Dedifferentiated amniotic fluid mesenchymal stem cell (primary cell): Measurements from ENCODE around the gene RIMBP2.
"Not testable (repeated sequence)": the region's sequence is repeated elsewhere in the genome, so short reads cannot be mapped to it uniquely, and the experiment has no call there.

Source experiments
- DNase-seq: peaks from one replicate; pipeline ENCODE4 v3.0.0-alpha.2; 2016; ENCODE audit errors: extremely low spot score

The RIMBP2 gene

GRCh38 chr12:130602251-130602650 is 113.8 kb downstream of the RIMBP2 start:
- DNase-seq: no peak

GRCh38 chr12:130601327-130601726 is 114.8 kb downstream of the RIMBP2 start:
- no peak for DNase-seq

- DNase-seq: no peak
Observed at GRCh38 chr12:130596241-130596640, 119.9 kb downstream of the RIMBP2 start.

GRCh38 chr12:130595566-130595965 is 120.5 kb downstream of the RIMBP2 start:
- DNase-seq: no peak

GRCh38 chr12:130593056-130593455 is 123.0 kb downstream of the RIMBP2 start:
- no peak for DNase-seq

GRCh38 chr12:130592641-130593040 is 123.5 kb downstream of the RIMBP2 start:
- DNase-seq: no peak

GRCh38 chr12:130591736-130592135 is 124.4 kb downstream of the RIMBP2 start:
- no peak for DNase-seq

GRCh38 chr12:130590685-130591084 is 125.4 kb downstream of the RIMBP2 start:
- DNase-seq: no peak

GRCh38 chr12:130589540-130590317 is 126.4 kb downstream of the RIMBP2 start:
- no peak for DNase-seq

- DNase-seq: no peak
Observed at GRCh38 chr12:130588696-130589539, 127.2 kb downstream of the RIMBP2 start.

GRCh38 chr12:130587966-130588365 is 128.1 kb downstream of the RIMBP2 start:
- DNase-seq: no peak

GRCh38 chr12:130584475-130584874 is 131.6 kb downstream of the RIMBP2 start:
- DNase-seq: not testable (repeated sequence)

GRCh38 chr12:130583800-130584199 is 132.3 kb downstream of the RIMBP2 start:
- no peak for DNase-seq

- DNase-seq: no peak
Observed at GRCh38 chr12:130583317-130583716, 132.8 kb downstream of the RIMBP2 start.

- no peak for DNase-seq
Observed at GRCh38 chr12:130582286-130582685, 133.8 kb downstream of the RIMBP2 start.

GRCh38 chr12:130581782-130582181 is 134.3 kb downstream of the RIMBP2 start:
- DNase-seq: no peak

- no peak for DNase-seq
Observed at GRCh38 chr12:130579231-130579630, 136.9 kb downstream of the RIMBP2 start.

- DNase-seq: no peak
Observed at GRCh38 chr12:130577351-130577750, 138.7 kb downstream of the RIMBP2 start.

- DNase-seq: no peak
Observed at GRCh38 chr12:130576371-130576816, 139.7 kb downstream of the RIMBP2 start.

- no peak for DNase-seq
Observed at GRCh38 chr12:130574402-130574801, 141.7 kb downstream of the RIMBP2 start.

GRCh38 chr12:130573766-130574165 is 142.3 kb downstream of the RIMBP2 start:
- DNase-seq: no peak

GRCh38 chr12:130573235-130573634 is 142.9 kb downstream of the RIMBP2 start:
- no peak for DNase-seq

GRCh38 chr12:130572553-130572952 is 143.5 kb downstream of the RIMBP2 start:
- no peak for DNase-seq
